Measurements from ENCODE around the gene LTBR.

Gene LTBR

DNA sequence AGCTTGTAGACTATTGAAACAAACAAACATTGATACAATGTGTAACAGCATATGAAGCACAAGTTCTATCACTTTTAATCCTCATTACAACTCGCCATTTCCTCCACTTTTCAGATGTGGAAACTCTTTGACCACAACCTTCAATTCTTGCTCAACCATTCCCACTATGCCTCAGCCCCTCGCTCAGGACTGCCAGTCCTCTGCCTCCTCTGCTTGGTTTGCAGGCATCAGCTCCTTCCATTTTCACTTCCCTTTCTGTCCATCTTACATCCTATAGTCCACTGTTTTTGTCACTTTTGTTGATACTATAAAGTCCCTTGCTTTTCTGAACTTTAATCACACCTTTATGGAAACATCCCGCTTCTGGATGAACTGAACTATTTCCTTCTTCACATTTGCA lies 32.6 kb downstream of the LTBR start:
- TF ChIP-seq, protein P1, sequence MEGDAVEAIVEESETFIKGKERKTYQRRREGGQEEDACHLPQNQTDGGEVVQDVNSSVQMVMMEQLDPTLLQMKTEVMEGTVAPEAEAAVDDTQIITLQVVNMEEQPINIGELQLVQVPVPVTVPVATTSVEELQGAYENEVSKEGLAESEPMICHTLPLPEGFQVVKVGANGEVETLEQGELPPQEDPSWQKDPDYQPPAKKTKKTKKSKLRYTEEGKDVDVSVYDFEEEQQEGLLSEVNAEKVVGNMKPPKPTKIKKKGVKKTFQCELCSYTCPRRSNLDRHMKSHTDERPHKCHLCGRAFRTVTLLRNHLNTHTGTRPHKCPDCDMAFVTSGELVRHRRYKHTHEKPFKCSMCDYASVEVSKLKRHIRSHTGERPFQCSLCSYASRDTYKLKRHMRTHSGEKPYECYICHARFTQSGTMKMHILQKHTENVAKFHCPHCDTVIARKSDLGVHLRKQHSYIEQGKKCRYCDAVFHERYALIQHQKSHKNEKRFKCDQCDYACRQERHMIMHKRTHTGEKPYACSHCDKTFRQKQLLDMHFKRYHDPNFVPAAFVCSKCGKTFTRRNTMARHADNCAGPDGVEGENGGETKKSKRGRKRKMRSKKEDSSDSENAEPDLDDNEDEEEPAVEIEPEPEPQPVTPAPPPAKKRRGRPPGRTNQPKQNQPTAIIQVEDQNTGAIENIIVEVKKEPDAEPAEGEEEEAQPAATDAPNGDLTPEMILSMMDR (IDR thresholded peaks at IDR 0.05; ENCODE audit: borderline replicate concordance, control extremely low read depth, extremely low read depth, insufficient read depth, missing control alignments) = no peak
- no peak for DNase-seq (ENCODE audit: low spot score)
- in situ Hi-C loops (cut with MboI; ENCODE audit: low sequenced_read_pairs, unreplicated experiment) = no loop called here

DNA sequence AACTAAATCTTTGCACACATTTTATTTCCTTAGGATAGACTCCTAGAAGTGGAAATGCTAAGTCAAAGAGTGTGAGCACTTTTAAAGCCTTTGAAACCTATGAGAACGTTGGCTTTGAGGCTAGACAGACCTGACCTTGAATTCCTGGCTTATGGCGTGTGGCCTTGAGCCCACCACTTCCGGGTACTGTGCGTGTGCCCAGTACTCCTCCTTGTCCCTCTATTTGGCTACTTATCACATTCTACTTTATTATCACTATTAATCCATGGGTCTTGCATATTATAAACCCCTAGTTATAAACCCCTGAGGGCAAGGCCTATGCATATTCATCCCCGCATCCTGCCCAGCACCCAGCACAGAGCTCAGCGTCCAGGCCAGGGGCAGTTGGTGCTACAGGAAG lies 34.8 kb downstream of the LTBR start:
- in situ Hi-C loops (cut with MboI; ENCODE audit: low sequenced_read_pairs, unreplicated experiment) = no loop called here
- DNase-seq (ENCODE audit: low spot score) = no peak
- TF ChIP-seq, protein P1 (IDR thresholded peaks at IDR 0.05; ENCODE audit: borderline replicate concordance, control extremely low read depth, extremely low read depth, insufficient read depth, missing control alignments) = no peak

DNA sequence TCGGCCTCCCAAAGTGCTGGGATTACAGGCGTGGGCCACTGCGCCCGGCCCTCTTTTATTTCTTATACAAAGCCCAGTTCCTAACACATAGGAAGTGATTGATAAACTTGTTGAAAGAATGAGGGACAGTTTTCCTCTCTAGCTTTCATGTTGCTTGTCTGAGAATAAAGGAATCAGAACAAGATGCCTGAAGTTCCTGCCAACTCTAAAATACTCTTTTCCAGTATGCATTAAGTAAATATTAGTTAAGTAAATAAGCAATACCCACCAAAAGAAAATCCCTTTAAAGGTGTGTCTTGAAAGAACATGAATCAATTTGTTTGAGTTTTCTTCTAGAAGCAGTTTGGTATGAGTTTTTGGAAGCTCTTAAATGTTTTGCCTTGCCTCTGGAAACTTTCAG lies 36.4 kb downstream of the LTBR start:
- DNase-seq (ENCODE audit: low spot score) = no peak
- in situ Hi-C loops (cut with MboI; ENCODE audit: low sequenced_read_pairs, unreplicated experiment) = loop anchor here (10.0 kb wide), 1 partner anchor 124 kb away; no protein-coding TSS in a partner anchor
- TF ChIP-seq, protein P1 (IDR thresholded peaks at IDR 0.05; ENCODE audit: borderline replicate concordance, control extremely low read depth, extremely low read depth, insufficient read depth, missing control alignments) = no peak

DNA sequence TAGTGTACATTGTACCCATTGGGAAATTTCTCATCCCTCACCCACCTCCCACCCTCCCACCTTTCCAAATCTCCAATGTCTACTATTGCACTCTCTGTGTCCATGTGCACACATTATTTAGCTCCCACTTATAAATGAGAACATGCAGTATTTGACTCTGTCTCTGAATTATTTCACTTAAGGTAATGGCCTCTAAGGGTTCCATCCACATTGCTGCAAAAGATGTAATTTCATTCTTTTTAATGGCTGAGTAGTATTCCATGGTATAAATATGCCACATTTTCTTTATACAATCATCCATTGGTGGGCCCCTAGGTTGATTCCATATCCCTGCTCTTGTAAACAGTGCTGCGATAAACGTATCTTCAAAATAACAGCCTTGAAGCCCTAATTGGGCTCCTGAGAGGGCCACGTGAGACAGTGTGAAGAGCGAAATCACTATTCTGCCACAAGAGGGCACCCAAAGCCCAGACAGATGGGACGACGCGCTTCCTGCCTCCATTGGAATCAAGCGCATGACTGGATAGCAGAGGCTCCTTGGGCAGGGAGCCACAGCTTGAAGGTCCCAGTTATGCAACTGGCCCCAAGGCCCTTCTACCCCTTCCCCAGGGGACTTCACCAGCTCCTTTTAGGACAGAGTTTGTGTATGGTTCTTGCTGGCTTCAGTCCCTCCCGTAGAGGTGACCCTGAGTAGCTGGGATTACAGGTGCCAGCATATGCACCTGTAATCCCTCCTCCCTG lies 39.5 kb downstream of the LTBR start:
- TF ChIP-seq, protein P1 (IDR thresholded peaks at IDR 0.05; ENCODE audit: borderline replicate concordance, control extremely low read depth, extremely low read depth, insufficient read depth, missing control alignments) = peak; percentile 86
- in situ Hi-C loops (cut with MboI; ENCODE audit: low sequenced_read_pairs, unreplicated experiment) = loop anchor here (10.0 kb wide), 1 partner anchor 121 kb away; no protein-coding TSS in a partner anchor
- peak; percentile 82 for DNase-seq (ENCODE audit: low spot score)

DNA sequence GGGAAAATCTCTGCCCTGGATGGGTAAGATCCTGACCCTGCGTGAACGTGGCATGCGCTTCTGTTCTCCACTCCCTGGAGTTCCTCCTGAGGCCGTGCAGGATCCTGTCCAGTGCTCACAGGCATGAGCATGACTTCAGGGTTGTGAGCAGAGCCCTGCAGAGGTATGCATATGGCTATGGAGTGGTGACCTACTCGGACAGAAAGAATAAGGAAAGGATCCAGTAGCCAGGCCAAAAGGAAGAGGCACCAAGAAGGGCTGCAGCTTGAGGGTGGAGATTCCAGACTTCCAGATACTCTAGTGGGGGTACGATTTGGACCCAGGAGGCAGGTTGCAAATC lies 40.0 kb downstream of the LTBR start:
- TF ChIP-seq, protein P1 (IDR thresholded peaks at IDR 0.05; ENCODE audit: borderline replicate concordance, control extremely low read depth, extremely low read depth, insufficient read depth, missing control alignments) = no peak
- in situ Hi-C loops (cut with MboI; ENCODE audit: low sequenced_read_pairs, unreplicated experiment) = loop anchor here (10.0 kb wide), 1 partner anchor 121 kb away; no protein-coding TSS in a partner anchor
- no peak for DNase-seq (ENCODE audit: low spot score)

DNA sequence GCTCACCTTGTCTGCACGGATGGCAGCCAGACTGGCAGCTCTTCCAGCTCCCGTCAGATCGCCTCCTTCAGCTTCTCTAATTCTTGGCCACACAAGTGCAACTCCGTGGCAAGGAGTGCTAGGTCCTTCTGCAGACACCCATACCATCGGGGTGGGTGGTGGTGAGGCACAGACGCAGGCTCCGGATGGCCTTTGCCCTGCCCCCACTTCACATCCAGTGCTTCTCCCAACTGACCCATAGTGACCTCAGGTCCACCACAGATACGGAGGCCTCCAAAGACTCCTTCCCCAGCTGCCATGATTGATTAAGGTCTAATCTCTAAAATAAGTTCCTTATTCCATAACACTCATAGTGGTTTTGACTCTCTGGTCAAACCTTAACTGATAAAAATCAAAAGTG lies 40.9 kb downstream of the LTBR start:
- DNase-seq (ENCODE audit: low spot score) = no peak
- TF ChIP-seq, protein P1 (IDR thresholded peaks at IDR 0.05; ENCODE audit: borderline replicate concordance, control extremely low read depth, extremely low read depth, insufficient read depth, missing control alignments) = no peak
- in situ Hi-C loops (cut with MboI; ENCODE audit: low sequenced_read_pairs, unreplicated experiment) = loop anchor here (10.0 kb wide), 1 partner anchor 120 kb away; no protein-coding TSS in a partner anchor

All from GM13976 (cell line).